Activated CD4-positive, alpha-beta T cell treated with anti-CD3 and anti-CD28 coated beads, Interleukin-2, Interleukin-4, amounts not matched to agents 100 ng/mL and 50 ng/mL, durations not matched to agents 16 hours and 8 hours (primary cell): ENCODE results near the gene OPN1LW.
"Not testable (repeated sequence)": the region's sequence is repeated elsewhere in the genome, so short reads cannot be mapped to it uniquely, and the experiment has no call there.

ENCODE experiments used
- DNase-seq: peaks from one replicate; pipeline ENCODE4 v3.0.0-alpha.2; 2020; ENCODE audit warnings: low spot score

OPN1LW gene

DNA sequence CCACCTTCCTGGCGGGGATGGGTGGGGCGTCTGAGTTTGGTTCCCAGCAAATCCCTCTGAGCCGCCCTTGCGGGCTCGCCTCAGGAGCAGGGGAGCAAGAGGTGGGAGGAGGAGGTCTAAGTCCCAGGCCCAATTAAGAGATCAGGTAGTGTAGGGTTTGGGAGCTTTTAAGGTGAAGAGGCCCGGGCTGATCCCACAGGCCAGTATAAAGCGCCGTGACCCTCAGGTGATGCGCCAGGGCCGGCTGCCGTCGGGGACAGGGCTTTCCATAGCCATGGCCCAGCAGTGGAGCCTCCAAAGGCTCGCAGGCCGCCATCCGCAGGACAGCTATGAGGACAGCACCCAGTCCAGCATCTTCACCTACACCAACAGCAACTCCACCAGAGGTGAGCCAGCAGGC, at the start of gene OPN1LW:
OPN1LW (plus strand) TSS at position 234 of the 400 bp plus-strand sequence; CDS start at position 275, 41 bp downstream.
- DNase-seq: not testable (repeated sequence)

DNA sequence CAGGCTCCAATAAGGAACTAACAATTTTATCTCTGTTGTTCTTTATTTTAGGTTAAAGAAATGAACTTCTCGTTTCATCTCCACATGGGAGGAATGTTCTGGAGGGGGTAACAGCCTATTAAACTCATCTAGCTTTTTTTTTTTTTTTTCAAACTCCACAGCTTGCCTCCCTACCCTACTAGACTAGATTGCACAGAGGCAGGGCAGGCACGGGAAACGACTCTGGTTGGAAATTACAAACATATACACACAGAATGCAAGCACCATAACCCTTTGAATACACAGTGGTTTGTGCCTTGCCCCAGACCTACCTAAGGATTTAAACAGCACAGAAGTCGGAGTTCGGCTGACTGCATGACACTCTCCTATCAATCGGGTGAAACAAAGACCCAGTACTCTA, 49.2 kb upstream of the OPN1LW start:
- DNase-seq: no peak

DNA sequence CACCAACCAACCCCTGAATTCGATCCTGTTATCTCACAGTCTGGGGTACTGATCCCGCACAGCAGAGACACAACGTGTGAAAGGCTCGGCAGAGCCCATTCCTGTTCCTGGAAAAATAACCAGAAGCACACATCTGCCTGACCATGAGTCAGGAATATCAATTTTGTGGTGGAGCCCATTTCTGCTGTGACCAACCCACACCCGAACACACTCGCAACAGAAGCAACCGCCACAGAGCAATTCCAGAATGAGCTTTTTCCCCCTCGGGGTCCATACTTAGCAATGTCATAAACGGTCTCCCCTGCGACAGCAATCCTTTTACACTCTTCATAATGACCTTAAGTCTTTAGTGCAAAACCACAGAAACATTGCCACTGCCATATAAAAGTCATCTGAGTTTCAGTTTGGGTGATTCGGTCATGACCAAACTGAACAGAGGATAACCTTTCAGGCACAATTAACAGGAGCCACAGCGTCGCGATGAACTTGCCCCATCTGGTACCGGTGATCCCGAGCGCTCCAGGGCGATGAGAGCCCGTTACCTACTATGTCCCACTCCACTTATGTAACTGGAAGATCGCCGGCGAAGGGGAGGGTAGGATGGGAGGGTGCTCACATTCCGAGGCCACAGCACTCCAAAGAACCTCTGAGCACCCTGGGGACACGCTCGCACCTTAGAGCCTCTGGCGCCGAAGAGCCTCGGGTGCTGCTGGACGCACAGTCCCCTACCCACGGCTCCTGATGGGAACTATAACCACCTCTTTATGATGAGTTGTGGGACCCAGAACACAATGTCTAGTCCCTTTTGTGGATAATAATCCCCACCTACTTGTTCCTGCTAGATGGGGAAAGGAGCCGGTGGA, 47.7 kb upstream of the OPN1LW start:
- peak; percentile 49 for DNase-seq

DNA sequence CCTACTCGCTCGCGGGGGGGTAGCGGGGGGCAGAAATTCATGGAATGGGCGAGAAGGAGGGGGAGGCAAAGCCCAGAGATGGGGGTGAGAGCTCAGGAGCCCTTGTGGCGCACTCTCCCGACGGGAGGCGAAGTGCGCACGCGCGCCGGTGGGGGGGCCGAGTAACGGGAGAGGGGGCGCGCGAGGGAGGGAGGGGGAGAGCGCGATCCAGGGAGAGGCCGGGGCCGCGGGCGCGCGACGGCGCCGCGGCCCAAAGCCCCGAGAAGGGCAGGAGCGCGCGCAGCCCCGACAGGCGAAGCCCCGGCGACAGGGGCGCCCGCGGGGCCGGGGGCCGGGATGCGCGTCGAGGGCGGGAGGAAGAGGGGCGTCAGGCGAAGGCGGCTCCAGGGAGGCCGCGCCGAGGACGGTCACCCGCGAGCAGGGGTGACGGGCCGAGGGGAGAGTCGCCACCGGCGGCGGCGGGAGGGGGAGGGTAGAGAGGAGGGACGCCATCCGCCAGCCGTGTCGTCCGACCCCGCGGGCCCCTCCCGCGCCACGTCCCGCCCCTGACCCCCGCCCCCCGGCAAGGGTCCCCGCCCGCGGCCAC, 46.9 kb upstream of the OPN1LW start:
- DNase-seq: peak; percentile 39

DNA sequence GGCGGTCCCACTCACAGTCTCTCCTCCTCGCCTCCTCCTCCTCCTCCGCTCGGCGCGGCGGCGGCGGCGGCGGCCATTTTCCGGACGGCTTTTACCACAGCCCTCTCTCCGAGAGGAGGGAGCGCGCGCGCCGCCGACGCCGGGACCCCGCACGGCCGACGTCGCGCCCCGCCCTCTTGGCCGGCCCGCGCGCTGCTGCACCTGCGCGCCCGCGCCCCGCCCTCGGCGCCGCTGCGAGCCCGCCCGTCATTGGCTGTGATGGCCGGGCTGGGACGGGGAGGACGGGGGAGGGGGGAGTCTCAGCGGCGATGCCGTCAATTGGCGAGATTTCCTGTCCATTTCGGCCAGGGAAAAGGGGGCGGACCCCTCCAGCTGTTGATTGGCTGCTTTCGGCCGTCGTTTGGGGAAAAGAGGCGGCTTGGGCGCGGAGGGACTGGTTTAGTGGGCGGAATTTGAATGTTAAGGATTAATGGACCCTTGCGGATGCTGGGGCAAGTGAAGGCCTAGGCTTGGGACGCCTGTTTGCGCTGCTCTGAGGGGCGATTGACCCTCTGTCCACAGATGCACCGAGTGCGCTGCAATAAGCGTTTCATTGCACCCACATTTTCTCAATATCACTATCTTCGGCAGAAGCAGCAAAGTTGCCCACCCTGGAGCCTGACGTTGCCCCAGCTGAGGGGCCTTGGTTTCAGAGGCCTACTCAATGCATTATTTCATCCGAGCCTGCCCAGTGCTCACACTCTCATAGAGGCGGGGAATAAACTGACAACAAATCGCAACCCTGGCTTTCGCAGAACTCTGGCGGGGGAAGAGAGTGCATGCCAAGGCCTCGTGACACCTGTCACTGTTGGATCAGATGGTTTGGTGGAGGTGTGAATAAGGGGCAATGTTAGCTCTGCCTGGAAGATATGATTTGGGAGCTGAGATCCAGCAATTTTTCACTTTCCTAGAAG, 46.2 kb upstream of the OPN1LW start, which contains the start of gene MECP2:
MECP2 (minus strand) TSS at position 129 of the 953 bp plus-strand sequence.
- DNase-seq: peak; percentile 92

DNA sequence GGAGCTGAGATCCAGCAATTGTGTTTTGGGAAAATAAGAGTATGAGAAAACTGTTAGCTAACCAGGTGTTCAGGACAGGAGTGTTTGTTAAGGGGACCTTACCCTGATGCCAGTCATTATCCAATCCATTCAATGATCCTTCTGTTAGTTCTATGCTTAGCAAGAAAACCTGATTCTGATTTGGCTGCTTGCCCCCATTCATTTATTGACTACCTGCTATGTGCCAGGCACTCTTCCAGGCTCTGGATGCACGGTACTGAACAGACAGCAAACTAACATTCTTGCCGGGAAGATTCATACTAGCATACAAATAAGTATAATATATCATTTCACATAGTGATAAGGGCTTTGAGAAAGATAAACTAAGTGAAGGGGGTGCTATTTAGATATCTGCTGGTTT, 45.5 kb upstream of the OPN1LW start:
- no peak for DNase-seq

DNA sequence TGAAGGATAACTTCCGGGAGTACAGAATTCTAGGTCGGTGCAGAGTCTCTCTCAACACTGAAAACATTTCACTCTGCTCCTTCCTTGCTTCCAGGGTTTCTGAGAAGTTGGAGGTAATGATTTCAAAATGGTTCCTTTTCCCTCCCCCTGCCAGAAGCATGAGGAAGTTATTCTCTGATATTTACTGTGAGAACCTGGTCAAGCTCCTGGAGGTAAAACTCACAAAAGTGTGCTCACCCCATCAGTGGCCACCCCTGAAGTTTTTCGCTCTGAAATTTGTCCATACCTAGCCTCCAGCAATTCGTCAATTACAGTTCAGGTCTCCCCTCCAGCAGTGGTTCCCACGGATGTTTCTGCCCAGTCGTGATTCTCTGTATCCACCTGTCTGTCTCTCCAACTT, 30.3 kb upstream of the OPN1LW start:
- DNase-seq: no peak

DNA sequence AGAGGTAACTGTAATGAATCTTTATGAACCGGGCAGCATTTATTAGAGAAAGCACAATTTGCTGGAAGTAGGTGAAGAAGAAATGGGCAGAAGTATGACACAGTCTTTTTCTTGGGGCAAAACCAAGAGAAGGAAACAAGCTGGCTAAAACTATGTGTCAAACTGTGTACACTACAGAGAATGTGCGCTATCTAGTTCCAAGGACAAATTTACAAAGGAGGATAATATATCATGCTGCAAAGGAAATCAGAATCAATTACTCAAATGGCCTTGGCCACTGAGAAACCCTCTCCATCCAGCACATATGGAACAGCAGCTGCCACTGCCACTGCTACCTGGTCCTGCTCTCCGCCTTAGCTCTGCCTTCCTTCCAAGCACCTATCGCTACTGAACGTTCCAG, 29.4 kb upstream of the OPN1LW start:
- no peak for DNase-seq

DNA sequence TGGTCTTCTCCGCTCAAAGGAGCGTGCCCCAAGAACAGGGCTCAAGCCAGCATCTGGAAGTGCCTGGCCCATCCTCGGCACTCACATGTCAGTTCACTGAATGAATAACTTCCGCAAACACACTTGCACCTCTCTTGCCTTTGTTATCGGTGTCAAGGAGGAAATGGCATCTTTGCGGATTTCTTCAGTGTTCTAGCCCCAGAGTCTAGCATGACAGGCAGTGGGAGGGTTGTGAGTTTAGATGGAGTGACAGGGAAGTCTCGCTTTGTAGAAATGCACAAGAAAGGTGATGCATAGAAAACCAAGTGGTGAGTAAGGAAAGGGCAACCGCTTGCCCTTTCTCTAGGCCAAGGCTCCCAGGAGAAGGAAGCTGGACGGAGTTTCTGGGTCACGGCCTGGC, 29.0 kb upstream of the OPN1LW start:
- no peak for DNase-seq

DNA sequence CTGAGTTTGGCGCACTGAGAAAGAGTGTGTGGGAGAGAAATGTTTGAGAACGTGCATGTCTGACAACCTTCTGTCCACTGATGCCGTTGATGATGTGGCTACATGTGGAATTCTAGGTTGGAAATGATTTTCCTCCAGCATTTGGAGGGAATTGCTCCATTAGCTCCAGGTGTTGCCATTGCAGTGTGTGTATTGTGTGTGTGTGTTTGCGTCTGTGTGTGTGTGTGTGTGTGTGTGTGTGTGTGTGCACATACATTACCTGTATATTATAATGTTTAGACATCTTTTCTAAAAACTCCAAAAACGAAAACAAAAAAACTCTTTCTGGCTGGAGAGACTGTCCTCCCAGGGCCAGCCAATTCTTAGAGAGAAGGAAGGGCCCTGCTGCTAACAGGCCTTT, 28.3 kb upstream of the OPN1LW start:
- no peak for DNase-seq

DNA sequence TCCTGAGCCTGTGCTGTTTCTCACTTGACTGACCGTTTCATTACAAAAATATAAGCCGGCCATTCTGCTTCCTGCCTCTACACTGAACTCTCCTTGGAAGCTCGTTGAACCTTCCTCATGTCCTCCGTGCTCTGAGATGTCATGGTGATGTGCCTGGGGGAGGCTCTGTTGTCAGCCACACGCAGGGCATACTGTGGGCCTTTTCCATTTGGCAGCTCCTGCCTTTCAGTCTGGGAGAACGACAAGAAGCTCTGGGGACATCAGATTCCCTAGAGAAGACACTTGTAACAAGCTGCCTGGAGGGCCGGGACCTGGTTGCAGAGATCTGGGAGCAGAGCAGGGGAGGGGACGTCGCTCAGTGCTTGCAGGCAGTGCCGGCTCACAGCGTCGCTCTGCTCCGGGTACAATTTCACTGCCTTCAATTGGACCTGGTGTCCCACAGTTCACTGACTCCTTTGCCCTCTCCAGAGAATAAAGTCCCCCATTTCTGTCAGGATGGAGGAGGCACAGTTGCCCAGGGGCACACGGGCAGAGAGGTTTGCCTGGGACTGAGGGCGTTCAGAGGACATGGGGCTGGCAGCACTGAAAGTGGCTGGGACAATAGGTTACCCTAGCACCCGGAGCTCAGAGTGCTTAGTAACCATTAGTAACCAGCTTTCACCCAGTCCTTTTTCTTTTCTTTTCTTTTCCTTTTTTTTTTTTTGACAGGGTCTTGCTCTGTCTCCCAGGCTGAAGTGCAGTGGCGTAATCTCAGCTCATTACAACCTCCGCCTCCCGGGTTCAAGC, 27.4 kb upstream of the OPN1LW start:
- DNase-seq: no peak

DNA sequence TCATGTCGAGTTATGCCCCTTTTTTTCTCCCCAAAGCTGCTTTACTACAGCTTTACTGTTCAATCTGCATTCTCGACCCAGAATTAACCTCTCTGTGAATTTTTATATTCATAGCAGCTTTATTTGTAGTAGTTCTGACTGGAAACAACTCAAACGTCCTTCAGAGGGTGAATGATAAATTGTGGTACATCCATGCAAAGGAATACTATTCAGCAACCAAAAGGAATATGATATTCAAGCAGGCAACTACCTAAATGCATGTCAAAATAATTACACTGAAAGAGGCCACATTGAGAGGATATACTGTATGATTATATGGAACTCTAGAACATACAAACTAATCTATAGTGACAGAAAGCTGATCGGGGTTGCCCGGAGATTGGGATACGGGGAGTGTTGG, 26.5 kb upstream of the OPN1LW start:
- no peak for DNase-seq

DNA sequence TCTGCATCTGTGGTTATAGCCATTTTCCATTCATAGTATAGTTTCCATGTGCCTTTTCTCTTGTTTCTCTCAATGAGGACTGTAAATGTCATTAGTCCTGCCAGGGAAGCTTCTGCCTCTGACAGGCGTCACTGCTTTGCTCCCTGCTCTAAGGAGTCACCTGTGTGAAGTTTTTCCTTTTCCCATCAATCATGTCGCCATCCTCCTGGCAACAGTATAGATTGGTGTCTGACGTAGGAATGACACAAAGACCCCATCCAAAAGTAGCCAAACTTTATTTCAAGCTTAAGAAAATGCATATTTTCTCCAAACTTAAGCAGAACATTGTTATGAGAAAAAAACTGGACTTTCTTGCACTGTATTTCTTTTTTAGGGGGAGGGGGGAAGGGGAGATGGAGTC, 23.5 kb upstream of the OPN1LW start:
- no peak for DNase-seq

DNA sequence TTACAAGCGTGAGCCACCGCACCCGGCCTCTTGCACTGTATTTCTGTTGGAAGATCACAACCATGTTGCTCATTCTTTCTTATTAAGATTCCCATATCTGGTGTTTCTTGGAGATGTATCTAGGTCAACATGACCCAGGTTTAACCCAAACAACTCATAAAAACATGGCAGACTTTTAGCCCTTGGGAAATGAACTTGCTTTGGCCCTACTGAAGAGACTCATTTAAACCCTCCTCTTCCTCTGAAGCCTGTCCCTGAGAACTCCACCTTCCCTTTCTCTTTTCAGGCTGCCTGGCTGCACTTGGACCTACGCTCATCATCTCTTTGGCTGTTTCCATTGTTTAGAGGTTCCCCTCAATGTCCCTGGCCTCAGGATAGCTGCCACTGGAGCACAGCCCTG, 22.8 kb upstream of the OPN1LW start:
- DNase-seq: no peak

DNA sequence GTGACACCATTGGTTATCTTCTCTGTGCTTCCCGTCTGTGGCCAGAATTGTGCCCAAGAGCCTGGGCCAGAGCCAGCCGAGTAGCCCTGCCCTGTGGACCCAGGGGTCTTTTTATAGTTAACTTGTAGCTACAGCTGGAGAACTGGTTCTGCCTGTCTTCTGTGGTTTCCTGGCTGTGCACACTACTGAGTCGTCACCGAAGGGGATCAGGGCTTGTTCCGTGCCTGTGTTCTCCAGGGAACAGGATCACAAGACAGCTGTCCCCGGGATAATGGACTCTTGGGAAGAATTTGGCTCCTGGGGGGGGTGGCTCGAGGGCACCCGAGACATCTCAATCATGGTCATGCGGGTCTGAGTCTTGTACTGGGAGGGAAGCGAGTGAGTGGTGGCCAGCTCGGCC, 22.1 kb upstream of the OPN1LW start:
- no peak for DNase-seq

DNA sequence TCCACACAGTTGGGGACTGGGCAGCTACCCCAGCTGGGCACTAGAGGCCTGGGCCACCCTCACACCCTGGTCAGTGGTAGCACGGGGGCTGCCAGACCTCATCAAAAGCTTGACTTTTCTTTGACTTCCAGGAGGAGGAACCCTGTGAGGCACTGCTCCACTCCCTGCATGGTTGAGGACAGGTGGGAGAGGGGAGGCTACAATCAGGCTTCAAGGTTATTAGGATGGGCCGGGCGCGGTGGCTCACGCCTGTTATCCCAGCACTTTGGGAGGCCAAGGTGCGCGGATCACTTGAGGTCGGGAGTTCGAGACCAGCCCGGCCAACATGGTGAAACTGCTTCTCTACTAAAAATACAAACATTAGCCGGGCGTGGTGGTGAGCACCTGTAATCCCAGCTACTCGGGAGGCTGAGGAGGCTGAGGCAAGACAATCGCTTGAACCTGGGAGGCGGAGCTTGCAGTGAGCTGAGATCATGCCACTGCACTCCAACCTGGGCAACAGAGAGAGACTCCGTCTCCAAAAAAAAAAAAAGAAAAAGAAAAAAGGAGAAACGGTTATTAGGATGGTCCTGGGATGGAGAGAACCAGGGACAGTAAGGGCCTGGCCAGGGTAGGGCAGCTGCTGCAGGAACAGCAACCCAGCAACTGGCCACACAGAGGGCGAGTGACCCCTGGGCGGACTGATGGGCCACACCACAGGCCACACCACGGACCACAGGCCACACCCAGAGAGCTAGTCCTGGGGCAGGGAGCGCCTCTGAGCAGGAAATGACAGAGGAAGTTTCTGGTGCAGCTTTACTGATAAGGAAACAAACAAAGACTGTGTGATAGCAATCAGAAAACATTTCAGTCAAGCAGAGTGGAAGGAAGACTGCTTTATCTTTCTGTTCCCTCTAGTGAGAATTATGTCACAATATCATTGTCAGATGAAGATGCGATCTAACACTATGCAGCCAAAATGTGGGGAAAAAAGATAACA, 20.5 kb upstream of the OPN1LW start:
- DNase-seq: peak; percentile 54

DNA sequence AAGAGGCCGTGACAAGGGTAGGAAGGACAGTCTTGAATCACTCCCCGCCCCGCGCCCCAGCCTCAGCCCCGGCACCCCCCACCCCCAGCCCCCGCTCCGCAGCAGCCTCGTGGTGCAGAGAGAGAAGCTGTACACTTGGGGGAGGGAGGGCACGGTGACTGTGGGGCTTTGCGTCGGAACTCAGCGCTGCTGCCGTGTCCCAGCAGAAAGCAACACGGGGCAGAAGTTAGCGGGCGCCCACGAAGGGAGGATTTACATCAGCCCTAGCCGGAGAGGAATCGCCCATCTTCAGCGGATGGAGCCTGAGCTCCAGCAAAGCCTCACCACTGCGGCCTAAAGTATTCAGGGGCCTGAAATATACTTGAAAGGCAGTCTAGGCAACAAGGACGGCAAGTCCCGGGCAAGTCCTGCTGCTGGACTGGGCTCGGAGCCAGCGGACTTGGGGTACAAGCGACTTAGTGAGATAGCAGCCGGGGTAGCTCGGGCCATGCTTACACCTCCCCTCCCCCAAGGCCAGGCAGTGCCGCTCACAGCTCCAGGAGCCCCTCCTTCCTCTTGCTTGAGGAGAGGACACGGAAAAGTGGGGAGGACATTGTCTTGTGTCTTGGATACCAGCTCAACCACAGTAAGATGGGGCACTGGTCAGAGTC, 18.5 kb upstream of the OPN1LW start:
- DNase-seq: no peak

DNA sequence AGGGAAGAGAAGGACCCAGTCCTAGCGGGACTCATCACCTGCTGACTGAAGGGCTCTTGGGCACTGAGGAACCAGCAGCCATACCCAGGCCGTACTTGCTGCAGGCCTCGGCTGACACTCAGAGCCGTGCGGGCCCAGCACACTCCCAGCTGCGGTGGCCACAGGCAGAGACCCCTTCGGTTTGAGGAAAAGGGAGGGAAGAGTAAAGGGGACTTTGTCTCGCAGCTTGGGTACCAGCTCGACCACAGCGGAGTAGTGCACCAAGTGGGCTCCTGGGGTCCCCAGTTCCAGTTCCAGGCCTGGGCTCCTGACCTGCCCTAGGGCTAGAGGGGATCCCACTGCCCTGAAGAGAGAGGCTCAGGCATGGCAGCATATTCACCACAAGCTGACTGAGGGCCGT, 17.9 kb upstream of the OPN1LW start:
- DNase-seq: no peak

DNA sequence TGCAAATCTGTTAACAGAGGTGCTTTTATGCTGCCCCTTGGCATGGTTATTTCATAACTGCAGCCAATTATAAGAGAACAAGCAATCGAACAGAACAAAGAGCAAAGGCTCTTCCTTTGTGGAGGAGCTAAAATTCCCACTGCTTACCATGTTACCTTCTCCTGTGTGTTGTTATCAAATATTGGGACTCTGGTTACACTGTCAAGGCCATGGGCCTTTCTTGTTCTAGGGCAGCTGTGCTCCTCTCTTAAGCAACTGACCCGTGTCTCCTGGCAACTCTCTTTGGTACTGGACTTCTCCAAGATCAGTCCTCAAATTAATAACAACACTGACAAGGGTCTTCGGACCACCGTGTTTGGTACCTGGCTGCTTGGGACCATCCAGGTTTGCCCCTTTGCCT, 12.1 kb upstream of the OPN1LW start:
- DNase-seq: no peak

DNA sequence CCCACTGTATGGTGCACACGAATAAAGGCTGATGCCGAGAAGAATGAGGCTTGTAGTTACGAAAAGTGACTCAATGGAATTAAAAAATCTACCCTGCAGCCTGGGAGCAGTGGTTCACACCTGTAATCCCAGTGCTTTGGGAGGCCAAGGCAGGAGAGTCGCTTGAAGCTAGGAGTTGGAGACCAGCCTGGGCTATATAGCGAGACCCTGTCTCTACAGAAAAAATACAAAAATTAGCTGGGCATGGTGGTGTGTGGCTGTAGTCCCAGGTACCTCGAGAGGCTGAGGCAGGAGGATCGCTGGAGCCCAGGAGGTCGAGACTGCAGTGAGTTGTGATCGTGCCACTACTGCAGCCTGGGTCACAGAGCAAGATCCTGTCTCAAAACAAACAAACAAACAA, 11.7 kb upstream of the OPN1LW start:
- DNase-seq: no peak
